HEK293 (cell line): Measurements from ENCODE around the gene LRRC27.

ENCODE experiments used
- HOXA7 ChIP-seq: sonication (generic); formaldehyde crosslinking; IDR thresholded peaks from 2 replicates; pipeline ENCODE4 v1.8.1; 2022; ENCODE audit warnings: missing genetic modification reagents, borderline replicate concordance
- HOXD13 ChIP-seq: sonication (generic); formaldehyde crosslinking; IDR thresholded peaks from 2 replicates; pipeline ENCODE4 v1.8.0; 2022; ENCODE audit warnings: missing genetic modification reagents, borderline replicate concordance
- KLF16 ChIP-seq: fragments of 450-650 bp; formaldehyde crosslinking; IDR thresholded peaks from 2 replicates; pipeline ENCODE4 v1.5.1; 2017; ENCODE audit warnings: missing biosample characterization, missing genetic modification characterization
- MYNN ChIP-seq: fragments of 450-650 bp; formaldehyde crosslinking; IDR thresholded peaks from 2 replicates; pipeline ENCODE4 v1.5.1; 2016; ENCODE audit warnings: missing biosample characterization, missing genetic modification characterization, borderline replicate concordance
- OSR2 ChIP-seq: fragments of 450-650 bp; formaldehyde crosslinking; IDR thresholded peaks from 2 replicates; pipeline ENCODE4 v1.5.1; 2016; ENCODE audit warnings: missing biosample characterization, missing genetic modification characterization
- PRDM1 ChIP-seq: fragments of 450-650 bp; formaldehyde crosslinking; IDR thresholded peaks from 2 replicates; pipeline ENCODE4; 2016; ENCODE audit warnings: missing biosample characterization, missing genetic modification characterization
- TRIM28 ChIP-seq: IDR thresholded peaks from 2 replicates; pipeline ENCODE4 v1.6.1; 2011; ENCODE audit warnings: low read length, control low read depth, borderline replicate concordance
- ZNF121 ChIP-seq: fragments of 450-650 bp; formaldehyde crosslinking; IDR thresholded peaks from 2 replicates; pipeline ENCODE4 v1.5.1; 2016; ENCODE audit warnings: missing biosample characterization, missing genetic modification characterization
- ZNF155 ChIP-seq: fragments of 450-650 bp; formaldehyde crosslinking; IDR thresholded peaks from 2 replicates; pipeline ENCODE4 v1.5.1; 2016; ENCODE audit warnings: missing biosample characterization, missing genetic modification characterization
- ZNF16 ChIP-seq: fragments of 450-650 bp; formaldehyde crosslinking; IDR thresholded peaks from 2 replicates; pipeline ENCODE4 v1.5.1; 2016; ENCODE audit warnings: low read depth, missing biosample characterization, missing genetic modification characterization
- ZNF175 ChIP-seq: fragments of 450-650 bp; formaldehyde crosslinking; IDR thresholded peaks from 2 replicates; pipeline ENCODE4 v1.5.1; 2016; ENCODE audit warnings: missing biosample characterization, missing genetic modification characterization
- ZNF2 ChIP-seq: fragments of 450-650 bp; formaldehyde crosslinking; IDR thresholded peaks from 2 replicates; pipeline ENCODE4 v1.5.1; 2016; ENCODE audit warnings: missing biosample characterization, missing genetic modification characterization
- ZNF211 ChIP-seq: fragments of 450-650 bp; formaldehyde crosslinking; IDR thresholded peaks from 2 replicates; pipeline ENCODE4 v1.5.1; 2016; ENCODE audit warnings: low read depth, missing biosample characterization, missing genetic modification characterization
- ZNF335 ChIP-seq: fragments of 450-650 bp; formaldehyde crosslinking; conservative IDR thresholded peaks from 2 replicates; pipeline ENCODE4 v1.5.1; 2016; ENCODE audit warnings: missing biosample characterization, missing genetic modification characterization
- ZNF394 ChIP-seq: fragments of 450-650 bp; formaldehyde crosslinking; IDR thresholded peaks from 2 replicates; pipeline ENCODE4 v1.5.1; 2016; ENCODE audit warnings: missing biosample characterization, missing genetic modification characterization, mild to moderate bottlenecking, moderate library complexity, borderline replicate concordance
- ZNF398 ChIP-seq: fragments of 450-650 bp; formaldehyde crosslinking; IDR thresholded peaks from 2 replicates; pipeline ENCODE4 v1.5.1; 2017; ENCODE audit warnings: missing biosample characterization, missing genetic modification characterization
- ZNF473 ChIP-seq: fragments of 450-650 bp; formaldehyde crosslinking; IDR thresholded peaks from 2 replicates; pipeline ENCODE4 v1.5.1; 2017; ENCODE audit warnings: missing biosample characterization, missing genetic modification characterization
- ZNF48 ChIP-seq: fragments of 450-650 bp; formaldehyde crosslinking; IDR thresholded peaks from 2 replicates; pipeline ENCODE4 v1.5.1; 2016; ENCODE audit warnings: missing biosample characterization, missing genetic modification characterization
- ZNF518A ChIP-seq: fragments of 450-650 bp; formaldehyde crosslinking; conservative IDR thresholded peaks from 2 replicates; pipeline ENCODE4 v1.5.1; 2016; ENCODE audit warnings: low read depth, missing biosample characterization, missing genetic modification characterization
- ZNF549 ChIP-seq: fragments of 450-650 bp; IDR thresholded peaks from 2 replicates; pipeline ENCODE4 v1.5.1; 2018; ENCODE audit warnings: missing biosample characterization, missing genetic modification characterization, mild to moderate bottlenecking, inconsistent platforms, moderate library complexity
- ZNF571 ChIP-seq: fragments of 450-650 bp; formaldehyde crosslinking; IDR thresholded peaks from 2 replicates; pipeline ENCODE4 v1.5.0; 2017; ENCODE audit warnings: missing biosample characterization, missing genetic modification characterization
- ZNF623 ChIP-seq: fragments of 450-650 bp; formaldehyde crosslinking; IDR thresholded peaks from 2 replicates; pipeline ENCODE4 v1.5.1; 2016; ENCODE audit warnings: missing biosample characterization, missing genetic modification characterization
- ZNF658 ChIP-seq: fragments of 450-650 bp; formaldehyde crosslinking; IDR thresholded peaks from 2 replicates; pipeline ENCODE4; 2016; ENCODE audit warnings: missing biosample characterization, missing genetic modification characterization
- ZNF670 ChIP-seq: fragments of 450-650 bp; formaldehyde crosslinking; IDR thresholded peaks from 2 replicates; pipeline ENCODE4 v1.5.1; 2016; ENCODE audit warnings: missing biosample characterization, missing genetic modification characterization, low read depth
- ZNF830 ChIP-seq: fragments of 450-650 bp; IDR thresholded peaks from 2 replicates; pipeline ENCODE4 v1.5.0; 2018; ENCODE audit warnings: missing biosample characterization, missing genetic modification characterization, low read depth, mild to moderate bottlenecking, moderate library complexity
- ZSCAN5A ChIP-seq: fragments of 450-650 bp; formaldehyde crosslinking; IDR thresholded peaks from 2 replicates; pipeline ENCODE4 v1.5.1; 2016; ENCODE audit warnings: missing biosample characterization, missing genetic modification characterization
- TF ChIP-seq, protein P1 (sequence below): fragments of 450-650 bp; formaldehyde crosslinking; IDR thresholded peaks from 2 replicates; pipeline ENCODE4 v1.5.1; 2016; ENCODE audit warnings: missing biosample characterization, missing genetic modification characterization, borderline replicate concordance

The LRRC27 gene

DNA sequence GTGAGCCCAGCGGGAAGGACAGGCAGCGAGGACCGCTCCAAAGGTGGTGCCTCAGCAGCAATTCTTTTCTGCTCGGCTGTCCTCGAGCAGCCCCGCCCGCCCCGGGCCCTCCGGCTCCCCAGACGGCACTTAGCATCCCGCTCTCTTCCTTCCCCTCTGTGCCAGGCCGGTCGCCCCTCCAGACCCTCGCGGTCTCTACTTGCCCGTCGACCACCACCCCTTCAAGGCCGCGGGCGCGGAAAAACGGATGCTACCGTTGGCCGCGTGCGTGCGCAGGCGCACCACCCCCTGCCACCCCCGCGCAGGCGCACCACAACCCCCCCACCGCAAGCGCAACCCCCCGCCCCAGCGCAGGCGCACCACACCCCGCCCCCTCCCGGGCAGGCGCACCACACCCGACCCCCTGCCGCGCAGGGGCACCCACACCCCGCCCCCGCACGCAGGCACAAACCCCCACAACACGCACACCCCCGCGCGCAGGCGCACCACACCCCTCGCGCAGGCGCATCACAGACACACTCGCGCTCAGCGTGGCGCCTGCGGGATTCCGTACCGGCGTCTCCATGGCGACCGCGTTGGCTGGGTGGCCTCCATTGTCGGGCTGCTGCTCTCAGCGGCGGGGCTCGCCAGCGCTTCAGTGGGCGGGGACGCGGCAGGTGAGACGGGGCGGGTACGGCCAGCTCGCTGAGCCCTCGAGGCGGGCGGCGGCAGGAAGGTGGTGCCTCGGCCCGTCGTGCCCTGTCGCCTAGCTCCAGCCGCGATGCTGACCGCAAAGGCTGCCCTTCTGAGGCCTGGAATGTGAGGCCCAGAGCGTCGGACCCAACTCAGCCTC, at the start of gene LRRC27 (continued):
- TF ChIP-seq, protein P1, sequence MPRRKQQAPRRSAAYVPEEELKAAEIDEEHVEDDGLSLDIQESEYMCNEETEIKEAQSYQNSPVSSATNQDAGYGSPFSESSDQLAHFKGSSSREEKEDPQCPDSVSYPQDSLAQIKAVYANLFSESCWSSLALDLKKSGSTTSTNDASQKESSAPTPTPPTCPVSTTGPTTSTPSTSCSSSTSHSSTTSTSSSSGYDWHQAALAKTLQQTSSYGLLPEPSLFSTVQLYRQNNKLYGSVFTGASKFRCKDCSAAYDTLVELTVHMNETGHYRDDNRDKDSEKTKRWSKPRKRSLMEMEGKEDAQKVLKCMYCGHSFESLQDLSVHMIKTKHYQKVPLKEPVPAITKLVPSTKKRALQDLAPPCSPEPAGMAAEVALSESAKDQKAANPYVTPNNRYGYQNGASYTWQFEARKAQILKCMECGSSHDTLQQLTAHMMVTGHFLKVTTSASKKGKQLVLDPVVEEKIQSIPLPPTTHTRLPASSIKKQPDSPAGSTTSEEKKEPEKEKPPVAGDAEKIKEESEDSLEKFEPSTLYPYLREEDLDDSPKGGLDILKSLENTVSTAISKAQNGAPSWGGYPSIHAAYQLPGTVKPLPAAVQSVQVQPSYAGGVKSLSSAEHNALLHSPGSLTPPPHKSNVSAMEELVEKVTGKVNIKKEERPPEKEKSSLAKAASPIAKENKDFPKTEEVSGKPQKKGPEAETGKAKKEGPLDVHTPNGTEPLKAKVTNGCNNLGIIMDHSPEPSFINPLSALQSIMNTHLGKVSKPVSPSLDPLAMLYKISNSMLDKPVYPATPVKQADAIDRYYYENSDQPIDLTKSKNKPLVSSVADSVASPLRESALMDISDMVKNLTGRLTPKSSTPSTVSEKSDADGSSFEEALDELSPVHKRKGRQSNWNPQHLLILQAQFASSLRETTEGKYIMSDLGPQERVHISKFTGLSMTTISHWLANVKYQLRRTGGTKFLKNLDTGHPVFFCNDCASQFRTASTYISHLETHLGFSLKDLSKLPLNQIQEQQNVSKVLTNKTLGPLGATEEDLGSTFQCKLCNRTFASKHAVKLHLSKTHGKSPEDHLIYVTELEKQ (tag by site-specific recombination), result no peak
- no peak for TF ChIP-seq ZNF211
- TF ChIP-seq KLF16 (tag by site-specific recombination), result peak; percentile 45
- TF ChIP-seq ZNF658, result no peak
- TF ChIP-seq OSR2 (tag by site-specific recombination), result peak; percentile 58
- TF ChIP-seq ZNF830 (tag by site-specific recombination), result no peak
- no peak for TF ChIP-seq HOXD13
- no peak for TF ChIP-seq ZNF670
- peak; percentile 81 for TF ChIP-seq ZNF335 (tag by site-specific recombination)
- no peak for TF ChIP-seq ZNF518A (tag by site-specific recombination)
- TF ChIP-seq ZNF175 (tag by site-specific recombination), result no peak
- TF ChIP-seq ZNF473 (tag by site-specific recombination), result no peak
- TF ChIP-seq ZNF155 (tag by site-specific recombination), result no peak
- no peak for TF ChIP-seq ZNF623 (tag by site-specific recombination)
- no peak for TF ChIP-seq ZNF121
- TF ChIP-seq ZNF549 (tag by site-specific recombination), result no peak
- peak; percentile 34; the same call in 1 of the 2 replicates for TF ChIP-seq ZNF394
- TF ChIP-seq TRIM28, result no peak
- peak; percentile 27; the same call in 1 of the 2 replicates for TF ChIP-seq ZNF398
- no peak for TF ChIP-seq PRDM1 (tag by site-specific recombination)
- TF ChIP-seq MYNN, result peak; percentile 58; the same call in 1 of the 2 replicates
- TF ChIP-seq ZNF2 (tag by site-specific recombination), result peak; percentile 65; the same call in 1 of the 2 replicates
- no peak for TF ChIP-seq HOXA7
- TF ChIP-seq ZNF48 (tag by site-specific recombination), result no peak
- TF ChIP-seq ZNF16 (tag by site-specific recombination), result no peak
- TF ChIP-seq ZSCAN5A (tag by site-specific recombination), result peak; percentile 82; the same call in 1 of the 2 replicates
- no peak for TF ChIP-seq ZNF571 (tag by site-specific recombination)
